KBM-7 (cell line): ENCODE measurements around the gene SETD2.
"Not testable (repeated sequence)": the region's sequence is repeated elsewhere in the genome, so short reads cannot be mapped to it uniquely, and the experiment has no call there.

Experiments used
- DNase-seq: peaks from one replicate; pipeline ENCODE4 v3.0.0-alpha.2; 2015
- in situ Hi-C: fragments of 300-500 bp; cut with MboI; formaldehyde crosslinking; loops from 2 replicates; pipeline ENCODE4 v1.14.3; 2020; ENCODE audit warnings: low sequenced_read_pairs, low pct_unique_long_range_greater_than_20kb, mixed read lengths

SETD2 gene

GRCh38 chr3:47047673-47048072 lies 116.2 kb downstream of the SETD2 start:
- DNase-seq: no peak
- in situ Hi-C loops: no loop called here

DNA sequence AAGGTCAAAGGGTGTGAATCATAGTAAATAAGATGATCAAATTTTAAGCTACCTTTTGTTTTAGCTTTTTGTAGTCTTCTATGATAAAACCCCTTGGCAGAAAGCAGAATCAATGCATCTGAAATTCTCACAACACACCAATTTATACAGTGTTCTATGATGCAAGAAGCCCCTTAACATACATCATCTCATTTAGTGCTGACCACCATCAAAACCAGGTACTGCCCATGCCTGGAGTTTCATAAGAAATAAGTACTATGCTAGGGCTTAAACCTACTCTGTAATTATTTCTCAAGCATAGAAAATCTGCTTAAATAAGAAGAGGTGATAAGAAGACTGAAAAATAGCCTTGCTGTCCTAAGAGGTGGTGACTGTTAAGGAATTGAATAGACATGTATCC lies 116.8 kb downstream of the SETD2 start:
- no peak for DNase-seq
- in situ Hi-C loops: no loop called here

- no peak for DNase-seq
- in situ Hi-C loops: no loop called here
Measured at GRCh38 chr3:47042231-47042791, 121.6 kb downstream of the SETD2 start.

- in situ Hi-C loops: no loop called here
- no peak for DNase-seq
Measured at GRCh38 chr3:47041114-47041513, 122.8 kb downstream of the SETD2 start.

DNA sequence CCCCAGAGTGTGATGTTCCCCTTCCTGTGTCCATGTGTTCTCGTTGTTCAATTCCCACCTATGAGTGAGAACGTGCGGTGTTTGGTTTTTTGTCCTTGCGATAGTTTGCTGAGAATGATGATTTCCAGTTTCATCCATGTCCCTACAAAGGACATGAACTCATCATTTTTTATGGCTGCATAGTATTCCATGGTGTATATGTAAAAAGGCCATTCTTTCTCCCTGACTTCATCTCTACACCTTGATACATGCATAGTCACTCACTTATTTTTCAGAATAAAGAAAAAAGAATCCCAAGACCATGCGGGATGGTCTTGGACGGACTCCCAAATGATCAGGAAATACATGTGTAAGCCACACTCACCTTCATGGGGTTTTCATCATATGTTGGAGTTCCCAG lies 126.6 kb downstream of the SETD2 start:
- DNase-seq, in situ Hi-C loops: not testable (repeated sequence)

DNA sequence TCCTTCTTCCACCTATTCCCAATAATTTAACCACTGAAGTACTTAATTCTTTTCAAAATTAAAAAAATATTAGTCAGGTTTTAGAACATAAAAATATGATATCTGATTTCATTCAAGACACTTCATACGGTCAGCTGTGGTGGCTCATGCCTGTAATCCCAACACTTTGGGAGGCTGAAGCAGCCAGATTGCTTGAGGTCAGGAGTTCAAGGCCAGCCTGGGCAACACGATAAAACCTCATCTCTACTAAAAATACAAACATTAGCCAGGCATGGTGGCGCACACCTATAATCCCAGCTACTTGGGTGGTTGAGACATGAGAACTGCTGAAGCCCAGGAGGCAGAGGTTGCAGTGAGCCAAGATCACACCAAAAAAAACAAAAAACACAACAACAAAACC lies 127.8 kb downstream of the SETD2 start:
- in situ Hi-C loops: no loop called here
- DNase-seq: no peak

DNA sequence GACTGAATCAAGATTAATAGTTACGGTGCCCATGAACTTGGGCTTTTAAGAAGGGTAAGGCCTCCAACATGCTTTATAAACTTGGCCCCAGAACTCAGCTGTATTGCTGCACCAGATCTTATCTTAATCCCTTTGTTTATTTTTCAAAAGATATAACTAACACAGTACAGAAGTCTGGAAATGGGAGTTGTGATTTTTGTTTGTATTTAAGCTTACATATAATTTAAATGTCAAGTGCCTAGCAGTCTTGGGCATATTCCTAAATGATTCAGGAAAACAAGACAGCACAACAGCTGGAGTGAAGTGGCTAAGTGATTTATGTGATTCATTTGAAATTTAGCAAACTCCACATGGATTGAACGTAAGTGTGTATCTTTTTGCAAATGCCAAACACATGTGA lies 128.3 kb downstream of the SETD2 start:
- in situ Hi-C loops: no loop called here
- no peak for DNase-seq

GRCh38 chr3:47034868-47035489 lies 128.9 kb downstream of the SETD2 start:
- in situ Hi-C loops: no loop called here
- DNase-seq: no peak

DNA sequence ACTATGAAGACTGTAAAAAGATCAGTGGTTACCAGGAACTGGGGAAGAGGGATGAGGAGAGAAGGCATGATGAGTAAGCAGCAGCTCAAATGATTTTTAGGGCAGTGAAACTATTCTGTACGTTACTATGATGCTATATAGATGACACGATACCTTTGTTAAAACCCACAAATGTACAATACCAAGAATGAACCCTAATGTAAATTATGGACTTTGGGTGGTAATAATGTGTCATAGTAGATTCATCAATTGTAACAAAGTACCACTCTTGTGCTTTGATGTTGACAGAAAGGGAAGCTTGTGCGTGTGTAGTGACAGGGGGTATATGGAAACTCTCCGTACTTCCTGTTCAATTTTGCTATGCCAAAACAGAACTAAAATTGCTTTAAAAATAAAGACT lies 132.9 kb downstream of the SETD2 start:
- DNase-seq, in situ Hi-C loops: not testable (repeated sequence)

DNA sequence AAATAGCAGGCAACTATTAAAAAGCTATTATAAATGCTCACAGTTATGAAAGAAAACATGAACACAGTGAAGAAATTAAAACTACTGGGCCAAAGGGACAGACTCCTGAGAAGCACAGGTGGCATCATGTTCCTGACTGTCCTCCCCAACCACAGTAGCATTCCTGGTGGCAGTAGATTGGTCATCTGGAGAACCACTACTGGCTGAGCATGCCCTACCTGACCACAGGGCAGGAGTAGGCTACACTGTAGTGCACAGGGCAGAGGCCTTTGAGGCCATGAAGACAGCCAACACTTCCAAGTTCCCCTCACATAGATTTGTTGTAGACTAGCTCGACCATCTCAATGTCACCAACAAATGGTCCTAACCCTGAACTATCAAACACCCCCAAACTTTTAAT lies 135.2 kb downstream of the SETD2 start:
- in situ Hi-C loops: no loop called here
- no peak for DNase-seq

GRCh38 chr3:47028146-47028545 lies 135.8 kb downstream of the SETD2 start:
- in situ Hi-C loops: no loop called here
- no peak for DNase-seq

DNA sequence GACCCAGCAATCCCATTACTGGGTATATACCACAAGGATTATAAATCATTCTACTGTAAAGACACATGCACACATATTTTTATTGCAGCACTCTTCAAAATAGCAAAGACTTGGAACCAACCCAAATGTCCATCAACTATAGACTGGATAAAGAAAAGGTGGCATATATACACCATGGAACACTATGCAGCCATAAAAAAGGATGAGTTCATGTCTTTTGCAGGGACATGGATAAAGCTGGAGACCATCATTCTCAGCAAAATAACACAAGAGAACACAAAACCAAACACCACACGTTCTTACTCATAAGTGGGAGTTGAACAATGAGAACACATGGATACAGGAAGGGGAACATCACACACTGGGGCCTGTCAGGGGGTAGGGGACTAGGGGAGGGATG lies 137.5 kb downstream of the SETD2 start:
- DNase-seq, in situ Hi-C loops: not testable (repeated sequence)

- in situ Hi-C loops: no loop called here
Measured at GRCh38 chr3:47024932-47025331, 139.0 kb downstream of the SETD2 start.

GRCh38 chr3:47022641-47023071 lies 141.3 kb downstream of the SETD2 start:
- in situ Hi-C loops: no loop called here
- DNase-seq: no peak

More at GRCh38 chr3:47024932-47025331, 139.0 kb downstream of the SETD2 start:
- no peak for DNase-seq

- no peak for DNase-seq
- in situ Hi-C loops: no loop called here
Measured at GRCh38 chr3:47020311-47020710, 143.6 kb downstream of the SETD2 start.

- in situ Hi-C loops: no loop called here
- DNase-seq: no peak
Measured at GRCh38 chr3:47019201-47019600, 144.7 kb downstream of the SETD2 start.

- in situ Hi-C loops: no loop called here
- DNase-seq: no peak
Measured at GRCh38 chr3:47018269-47018611, 145.7 kb downstream of the SETD2 start.

GRCh38 chr3:47017504-47018268 lies 146.2 kb downstream of the SETD2 start:
- in situ Hi-C loops: no loop called here
- peak; percentile 77 for DNase-seq

GRCh38 chr3:47016934-47017435 lies 146.9 kb downstream of the SETD2 start:
- peak; percentile 98 for DNase-seq
- in situ Hi-C loops: no loop called here
